Upper lobe of left lung (tissue), 6 donors: ENCODE data around the gene CYP2A13. TPM values are rescaled to one million over a fixed set of nuclear protein-coding genes. Genes with fewer than 3 reads are reported as not detected.
A peak's percentile ranks its signal among the peaks of the same experiment; 100 is the strongest.

Experiments used
- ATAC-seq, 2 donors: fragments of 200-7000 bp; cut with Tn5 transposase; one replicate each; pipeline ENCODE4 v1.9.1; 2022; ENCODE audit warnings: mild to moderate bottlenecking in 2 of 2, moderate library complexity in 2 of 2; ENCODE audit not compliant: low FRiP score in 2 of 2
- DNase-seq, 2 donors: peaks; one replicate each; pipeline ENCODE4 v3.0.0-alpha.2; 2019 to 2020
- H3K27ac ChIP-seq, 4 donors: fragments of 200-600 bp; sonication (generic); one replicate each; pipeline ENCODE4 v1.5.1; 2016 to 2019
- H3K27me3 ChIP-seq, 4 donors: fragments of 200-600 bp; sonication (generic); one replicate each; pipeline ENCODE4 v1.5.1; 2017 to 2019
- H3K36me3 ChIP-seq, 4 donors: fragments of 200-600 bp; sonication (generic); one replicate each; pipeline ENCODE4 v1.5.1; 2016 to 2019
- H3K4me1 ChIP-seq, 4 donors: fragments of 200-600 bp; sonication (generic); one replicate each; pipeline ENCODE4 v1.5.1; 2018 to 2019
- H3K4me3 ChIP-seq, 4 donors: fragments of 200-600 bp; sonication (generic); one replicate each; pipeline ENCODE4 v1.5.1; 2017 to 2019; ENCODE audit warnings: mild to moderate bottlenecking in 2 of 4, moderate library complexity in 1 of 4
- H3K9me3 ChIP-seq, 4 donors: fragments of 200-600 bp; sonication (generic); one replicate each; pipeline ENCODE4 v1.5.1; 2018 to 2019
- CTCF ChIP-seq, 6 experiments: fragments of 450-650 bp in 4 of 6; fragments of 200-600 bp in 2 of 6; sonication (generic) in 2 of 6; IDR thresholded peaks; one replicate each; pipeline ENCODE4 v1.5.1; 2016 to 2019; ENCODE audit warnings: antibody characterized with exemption in 6 of 6
- EP300 ChIP-seq, 4 donors: sonication (generic); formaldehyde crosslinking; IDR thresholded peaks; one replicate each; pipeline ENCODE4 v1.5.1; 2017; ENCODE audit warnings: antibody characterized with exemption in 4 of 4, control low read depth in 2 of 4
- POLR2A ChIP-seq, 4 donors: fragments of 450-650 bp; IDR thresholded peaks; one replicate each; pipeline ENCODE4 v1.5.1; 2016 to 2017; ENCODE audit warnings: antibody characterized with exemption in 4 of 4, mild to moderate bottlenecking in 2 of 4
- POLR2AphosphoS5 ChIP-seq, 2 donors: sonication (generic); formaldehyde crosslinking; IDR thresholded peaks; one replicate each; pipeline ENCODE4 v1.5.1; 2017; ENCODE audit warnings: antibody characterized with exemption in 2 of 2
- WGBS, 2 donors: methylation state at CpG; one replicate each; pipeline ENCODE4 v1.1.5; 2017 to 2018; 5-methylcytosine and 5-hydroxymethylcytosine counted together
- total RNA-seq, 6 donors: library from RNA; depleted of rRNA in 4 of 6; stranded (reverse); fragments of >200 nt in 4 of 6; gene quantifications; one replicate each; pipeline versions ENCODE4 v1.1.0 to v1.2.1, GENCODE V29; 2016 to 2021
- donor health status: DM: no; HTN: no; CAD: no; lungs with moderate emphysema.
- donor health status: DM: no; HTN: yes; CAD: no; lungs with severe emphysema.

The CYP2A13 gene
- total RNA-seq, 6 donors from 2014 or later, result 1.3 to 2.8 TPM; not detected in 4

- Histone ChIP-seq H3K27me3 (no peaks in the 10 kb centered on the region), H3K36me3 (no peaks in the 10 kb centered on the region), H3K27ac (no peak overlapping the region), H3K9me3 (no peaks in the 10 kb centered on the region), H3K4me3 (no peak overlapping the region), H3K4me1 (no peaks in the 10 kb centered on the region)
- DNase-seq, result no peak
- ATAC-seq, result no peak
- 67 to 69% methylated on average over 7 of the region's 7 CpGs for WGBS, 2 donors
- TF ChIP-seq POLR2A (IDR thresholded peaks at IDR 0.05) (no peak), CTCF (IDR thresholded peaks at IDR 0.05) (no peak), POLR2AphosphoS5 (IDR thresholded peaks at IDR 0.05) (no peak), EP300 (IDR thresholded peaks at IDR 0.05) (no peak)
Measured at GRCh38 chr19:41064974-41065569, 23.2 kb upstream of the CYP2A13 start.

GRCh38 chr19:41076286-41076685, 12.0 kb upstream of the CYP2A13 start:
- TF ChIP-seq POLR2A (IDR thresholded peaks at IDR 0.05), result no peak
- no peak for TF ChIP-seq CTCF (IDR thresholded peaks at IDR 0.05)
- no peak for TF ChIP-seq POLR2AphosphoS5 (IDR thresholded peaks at IDR 0.05)
- TF ChIP-seq EP300 (IDR thresholded peaks at IDR 0.05), result no peak
- H3K36me3 ChIP-seq, result no peaks in the 10 kb centered on the region
- no peaks in the 10 kb centered on the region for H3K27me3 ChIP-seq
- no peaks in the 10 kb centered on the region for H3K4me1 ChIP-seq
- 79 to 82% methylated on average over 3 of the region's 3 CpGs for WGBS, 2 donors
- DNase-seq (no peak), ATAC-seq (no peak)
- H3K27ac ChIP-seq, result no peak overlapping the region
- no peak overlapping the region for H3K4me3 ChIP-seq
- H3K9me3 ChIP-seq, result no peaks in the 10 kb centered on the region

- Histone ChIP-seq H3K27ac (no peak overlapping the region), H3K27me3 (no peaks in the 10 kb centered on the region), H3K9me3 (no peaks in the 10 kb centered on the region), H3K36me3 (no peaks in the 10 kb centered on the region), H3K4me1 (no peaks in the 10 kb centered on the region), H3K4me3 (no peak overlapping the region)
- TF ChIP-seq EP300 (IDR thresholded peaks at IDR 0.05), result no peak
- no peak for TF ChIP-seq POLR2AphosphoS5 (IDR thresholded peaks at IDR 0.05)
- WGBS, 2 donors, result 58 to 74% methylated on average over 2 of the region's 2 CpGs
- no peak for ATAC-seq
- DNase-seq, result no peak
Measured at GRCh38 chr19:41083516-41083915, 4.7 kb upstream of the CYP2A13 start.

GRCh38 chr19:41085748-41086415, 2.4 kb upstream of the CYP2A13 start:
- no peaks in the 10 kb centered on the region for H3K36me3 ChIP-seq
- no peak for ATAC-seq
- DNase-seq, result no peak
- no peaks in the 10 kb centered on the region for H3K9me3 ChIP-seq
- H3K27me3 ChIP-seq, result peaks cover 0 to 8% (median 3%) of the 10 kb centered on the region in 4 donors
- no peaks in the 10 kb centered on the region for H3K4me1 ChIP-seq
- H3K4me3 ChIP-seq, result no peak overlapping the region
- TF ChIP-seq CTCF (IDR thresholded peaks at IDR 0.05) (no peak), EP300 (IDR thresholded peaks at IDR 0.05) (no peak), POLR2A (IDR thresholded peaks at IDR 0.05) (no peak), POLR2AphosphoS5 (IDR thresholded peaks at IDR 0.05) (no peak)
- 57 to 59% methylated on average over 1 of the region's 1 CpG for WGBS, 2 donors
- H3K27ac ChIP-seq, result no peak overlapping the region

- H3K27me3 ChIP-seq, result peaks cover 0 to 8% (median 3%) of the 10 kb centered on the region in 4 donors
- no peak overlapping the region for H3K27ac ChIP-seq
- no peak for ATAC-seq
- H3K4me3 ChIP-seq, result no peak overlapping the region
- H3K36me3 ChIP-seq, result no peaks in the 10 kb centered on the region
- no peaks in the 10 kb centered on the region for H3K4me1 ChIP-seq
- TF ChIP-seq CTCF (IDR thresholded peaks at IDR 0.05) (no peak), POLR2A (IDR thresholded peaks at IDR 0.05) (no peak), EP300 (IDR thresholded peaks at IDR 0.05) (no peak), POLR2AphosphoS5 (IDR thresholded peaks at IDR 0.05) (no peak)
- no peaks in the 10 kb centered on the region for H3K9me3 ChIP-seq
- 1 to 3% methylated on average over 14 to 19 of the region's 32 CpGs for WGBS, 2 donors
- DNase-seq, result peak in 1 of 2 donors; percentile 59
Measured at GRCh38 chr19:41089959-41090358, 1.7 kb downstream of the CYP2A13 start.
